HL-60 (cell line): ENCODE results near the gene PCCA.

Experiments used
- DNase-seq, 2 experiments: peaks; one replicate each; pipeline ENCODE4 v3.0.0-alpha.2; 2010 to 2020; ENCODE audit warnings: low read depth in 1 of 2, low spot score in 1 of 2
- H3K27ac ChIP-seq: fragments of 250-450 bp; sonication (Bioruptor Pico); replicated peaks from 2 replicates; pipeline ENCODE4 v1.5.1; 2020; ENCODE audit warnings: mild to moderate bottlenecking, moderate library complexity
- H3K27me3 ChIP-seq: fragments of 250-450 bp; sonication (Bioruptor Pico); 2 replicates; pipeline ENCODE4 v1.5.1; 2021; ENCODE audit warnings: mild to moderate bottlenecking, moderate library complexity; ENCODE audit not compliant: insufficient read depth, poor library complexity, severe bottlenecking
- H3K4me3 ChIP-seq: replicated peaks from 2 replicates; pipeline ENCODE4 v1.5.1; 2011; ENCODE audit warnings: mild to moderate bottlenecking, control low read depth, low read length; ENCODE audit not compliant: insufficient read depth
- CTCF ChIP-seq: IDR thresholded peaks from one replicate; pipeline ENCODE4 v1.5.1; 2011; ENCODE audit warnings: low read length, control low read depth, inconsistent platforms; ENCODE audit not compliant: insufficient read depth
- GABPA ChIP-seq: IDR thresholded peaks from 2 replicates; pipeline ENCODE4 v1.6.1; 2012; ENCODE audit warnings: low read depth
- POLR2AphosphoS5 ChIP-seq: IDR thresholded peaks from 2 replicates; pipeline ENCODE4 v1.6.1; 2012; ENCODE audit warnings: low read depth
- REST ChIP-seq: IDR thresholded peaks from 2 replicates; pipeline ENCODE4 v1.6.1; 2012; ENCODE audit warnings: low read depth; ENCODE audit not compliant: insufficient replicate concordance
- SPI1 ChIP-seq: IDR thresholded peaks from 2 replicates; pipeline ENCODE4 v1.6.1; 2012; ENCODE audit warnings: low read depth, mild to moderate bottlenecking, borderline replicate concordance

Gene PCCA

GRCh38 chr13:100508455-100508854 lies 419.6 kb downstream of the PCCA start:
- DNase-seq, result no peak
- H3K27me3 ChIP-seq, result peaks cover 3% of the 10 kb centered on the region
- H3K4me3 ChIP-seq, result no peak overlapping the region
- TF ChIP-seq POLR2AphosphoS5, result no peak
- no peak for TF ChIP-seq REST
- TF ChIP-seq CTCF, result no peak
- TF ChIP-seq SPI1, result no peak
- TF ChIP-seq GABPA, result no peak
- no peak overlapping the region for H3K27ac ChIP-seq

- no peak for TF ChIP-seq POLR2AphosphoS5
- no peak for TF ChIP-seq GABPA
- TF ChIP-seq REST, result no peak
- no peak for TF ChIP-seq SPI1
- no peak for TF ChIP-seq CTCF
- no peak overlapping the region for H3K4me3 ChIP-seq
- peaks cover 3% of the 10 kb centered on the region for H3K27me3 ChIP-seq
- DNase-seq, result no peak
- H3K27ac ChIP-seq, result no peak overlapping the region
Observed at GRCh38 chr13:100508996-100509395, 420.1 kb downstream of the PCCA start.

GRCh38 chr13:100510208-100510957 lies 421.5 kb downstream of the PCCA start:
- no peak overlapping the region for H3K27ac ChIP-seq
- no peaks in the 10 kb centered on the region for H3K27me3 ChIP-seq
- DNase-seq, result no peak
- no peak for TF ChIP-seq POLR2AphosphoS5
- TF ChIP-seq SPI1, result no peak
- no peak for TF ChIP-seq GABPA
- TF ChIP-seq CTCF, result no peak
- TF ChIP-seq REST, result no peak
- no peak overlapping the region for H3K4me3 ChIP-seq
